ENCODE measurements around the gene MAB21L4. TPM values are rescaled to one million over a fixed set of nuclear protein-coding genes. Genes with fewer than 3 reads are reported as not detected.

MAB21L4 gene
- total RNA-seq, 1 donor from 2014 or later = 0.10 TPM

- DNase-seq (ENCODE audit: low read depth) = no peak
Observed at GRCh38 chr2:240894006-240894405, 1.9 kb downstream of the MAB21L4 start.

GRCh38 chr2:240893363-240893844 lies 2.6 kb downstream of the MAB21L4 start:
- DNase-seq (ENCODE audit: low read depth) = peak; percentile 75

GRCh38 chr2:240892925-240893324 lies 3.0 kb downstream of the MAB21L4 start:
- DNase-seq (ENCODE audit: low read depth) = no peak

DNA sequence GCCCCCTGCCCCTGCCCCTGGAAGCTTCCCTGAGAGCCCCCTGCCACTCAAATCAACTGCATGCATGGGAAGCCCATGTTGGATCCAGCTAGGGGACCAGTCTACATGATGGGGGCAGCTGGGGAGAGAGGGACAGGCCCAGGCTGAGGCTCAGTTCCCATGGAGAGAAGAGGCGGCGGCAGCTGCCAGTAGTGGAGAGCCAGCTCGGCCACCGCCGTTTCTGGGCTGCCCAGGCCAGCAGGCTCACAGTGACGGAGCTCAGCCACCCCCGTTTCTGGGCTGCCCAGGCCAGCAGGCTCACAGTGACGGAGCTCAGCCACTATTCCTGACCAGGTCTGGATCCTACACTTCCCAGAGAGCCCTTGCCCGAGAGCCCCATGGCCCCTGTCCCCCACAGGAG lies 3.6 kb downstream of the MAB21L4 start:
- DNase-seq (ENCODE audit: low read depth) = no peak

DNA sequence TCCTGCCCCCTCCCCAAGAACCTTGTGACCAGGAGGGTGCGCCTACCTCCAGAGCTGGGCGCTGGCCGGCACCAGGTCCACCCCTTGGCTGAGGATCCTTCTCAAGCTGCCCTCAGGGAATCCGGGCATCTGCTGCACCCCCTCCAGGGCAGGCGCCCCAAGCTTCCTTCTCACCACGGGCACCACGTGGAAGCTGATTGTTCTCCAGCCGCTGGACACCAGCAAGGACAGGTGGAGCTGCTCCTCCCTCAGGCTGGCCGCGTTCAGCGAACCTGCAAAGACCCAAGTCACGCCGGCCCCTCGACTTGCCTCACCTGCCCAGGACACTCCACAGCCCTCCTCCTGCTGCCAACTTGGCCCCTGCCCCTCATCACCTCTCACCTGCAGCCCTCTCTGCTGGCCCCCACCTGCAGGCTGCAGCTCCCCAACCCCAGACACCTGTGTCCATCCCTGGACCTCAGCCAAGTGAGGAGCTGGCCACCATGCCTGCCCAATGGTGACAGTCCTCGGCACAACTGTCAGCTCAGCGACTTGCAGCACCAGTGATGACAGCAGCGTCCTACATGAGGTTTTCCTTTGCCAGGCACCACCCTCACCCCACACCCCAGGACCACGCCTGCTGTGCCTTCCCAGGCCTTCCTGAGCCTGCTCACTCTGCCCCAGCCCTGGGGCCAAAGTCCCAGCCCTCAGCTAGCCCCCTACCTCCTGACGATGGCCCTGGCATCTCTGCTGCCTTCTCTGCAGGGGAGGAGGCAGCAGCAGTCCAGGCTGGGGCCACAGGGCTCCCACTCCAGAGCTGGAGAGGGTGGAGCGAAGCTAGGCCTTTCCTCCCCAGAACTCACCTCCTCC lies 4.2 kb downstream of the MAB21L4 start:
- DNase-seq (ENCODE audit: low read depth) = no peak

- no peak for DNase-seq (ENCODE audit: low read depth)
Observed at GRCh38 chr2:240890691-240891090, 5.3 kb downstream of the MAB21L4 start.

- no peak for DNase-seq (ENCODE audit: low read depth)
Observed at GRCh38 chr2:240889601-240890560, 6.1 kb downstream of the MAB21L4 start.

DNA sequence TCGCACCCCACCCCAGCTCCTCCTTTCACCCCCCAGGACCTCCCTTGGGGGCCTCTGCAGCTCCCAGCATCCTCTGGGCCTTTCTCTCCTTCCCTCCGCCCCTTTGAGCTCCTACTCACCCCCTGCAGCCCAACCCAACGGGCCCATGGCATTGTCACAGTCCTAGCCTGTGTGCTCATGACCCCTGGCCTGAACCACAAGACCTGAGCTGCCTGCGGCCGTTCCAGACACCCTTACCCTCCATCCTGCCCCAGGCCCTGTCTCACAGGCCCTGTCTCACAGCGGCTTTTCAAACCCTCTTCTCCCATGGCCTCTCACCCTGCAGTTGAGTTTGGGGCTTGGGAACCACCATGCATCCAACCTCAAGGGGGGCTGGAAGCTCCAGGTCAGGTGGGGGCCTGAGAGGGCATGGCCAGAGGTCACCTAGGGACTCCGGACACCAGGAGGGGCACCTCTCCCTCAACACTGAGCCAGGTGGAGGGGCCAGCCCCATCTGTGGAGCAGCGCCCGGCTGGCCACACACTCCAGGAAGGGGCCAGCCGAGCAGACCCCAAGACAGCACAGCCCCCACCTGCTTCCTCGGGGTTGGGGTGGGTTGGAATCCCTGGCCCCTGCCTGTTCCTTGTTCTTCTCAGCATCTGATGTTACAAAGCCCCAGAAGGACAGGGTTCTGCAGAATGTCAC lies 6.9 kb downstream of the MAB21L4 start:
- no peak for DNase-seq (ENCODE audit: low read depth)

GRCh38 chr2:240888130-240888889 lies 7.6 kb downstream of the MAB21L4 start:
- no peak for DNase-seq (ENCODE audit: low read depth)

- no peak for DNase-seq (ENCODE audit: low read depth)
Observed at GRCh38 chr2:240887631-240888030, 8.3 kb downstream of the MAB21L4 start.

GRCh38 chr2:240886678-240887609 lies 9.0 kb downstream of the MAB21L4 start:
- DNase-seq (ENCODE audit: low read depth) = no peak

GRCh38 chr2:240886023-240886565 lies 9.9 kb downstream of the MAB21L4 start:
- DNase-seq (ENCODE audit: low read depth) = no peak

DNA sequence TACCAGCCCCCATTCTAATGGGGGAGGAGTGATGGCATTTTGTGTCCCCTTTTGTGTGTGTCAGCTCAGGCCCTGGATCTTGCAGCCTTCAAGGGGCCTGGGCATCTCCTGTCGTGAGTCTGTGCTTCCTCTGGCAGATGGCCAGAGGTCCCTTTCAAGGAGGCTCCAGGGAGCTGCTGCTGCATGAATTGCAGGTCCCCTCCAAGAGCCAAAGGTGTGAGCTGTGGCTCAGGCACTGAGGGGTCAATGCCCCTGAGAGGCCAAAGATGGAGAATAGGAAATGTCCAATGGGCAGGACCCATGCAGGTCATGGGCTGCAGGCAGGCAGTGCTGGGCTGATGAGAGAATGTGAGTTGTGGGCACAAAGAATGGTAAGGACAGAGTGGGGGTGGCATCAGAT lies 10.4 kb downstream of the MAB21L4 start:
- no peak for DNase-seq (ENCODE audit: low read depth)

GRCh38 chr2:240884745-240885144 lies 11.2 kb downstream of the MAB21L4 start:
- no peak for DNase-seq (ENCODE audit: low read depth)

DNA sequence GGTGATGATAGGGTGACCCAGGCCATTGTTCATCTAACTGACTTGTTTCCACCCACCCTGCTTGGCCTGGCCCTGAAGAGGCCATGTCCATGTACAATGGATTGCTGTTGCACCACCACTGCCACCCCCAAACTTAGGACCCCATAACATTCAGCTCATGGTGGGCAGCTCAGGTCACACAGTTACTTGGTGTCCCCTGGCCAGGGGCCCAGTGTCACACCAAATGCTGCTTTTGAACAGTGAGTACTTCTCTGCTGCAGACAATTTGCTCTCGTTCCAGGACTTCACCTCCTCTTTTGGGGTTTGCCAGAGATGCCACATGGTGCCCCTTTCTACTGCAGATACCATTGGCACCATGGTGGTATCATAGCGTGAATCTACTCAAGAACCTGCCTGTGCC lies 11.7 kb downstream of the MAB21L4 start:
- DNase-seq (ENCODE audit: low read depth) = no peak

DNA sequence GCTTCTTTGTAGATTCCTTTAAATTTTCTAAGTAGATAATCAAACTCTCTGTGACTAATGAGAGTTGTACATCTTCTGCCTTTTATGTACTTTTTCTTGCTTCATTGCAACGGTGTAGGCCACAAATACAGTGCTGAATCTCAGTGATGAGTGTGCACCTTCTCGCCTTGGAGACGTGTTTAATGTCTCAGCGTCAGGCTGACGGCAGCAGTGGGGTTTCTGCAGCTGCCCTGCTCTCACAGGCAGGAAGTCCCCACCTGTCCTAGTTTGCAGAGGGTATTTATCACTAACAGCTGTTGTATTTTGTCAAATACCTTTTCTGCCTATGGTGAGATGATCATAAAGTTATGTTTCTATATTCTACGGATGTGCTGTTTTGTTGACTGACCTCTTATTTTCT lies 14.0 kb downstream of the MAB21L4 start:
- DNase-seq (ENCODE audit: low read depth) = no peak

GRCh38 chr2:240879105-240879504 lies 16.9 kb downstream of the MAB21L4 start:
- DNase-seq (ENCODE audit: low read depth) = no peak

DNA sequence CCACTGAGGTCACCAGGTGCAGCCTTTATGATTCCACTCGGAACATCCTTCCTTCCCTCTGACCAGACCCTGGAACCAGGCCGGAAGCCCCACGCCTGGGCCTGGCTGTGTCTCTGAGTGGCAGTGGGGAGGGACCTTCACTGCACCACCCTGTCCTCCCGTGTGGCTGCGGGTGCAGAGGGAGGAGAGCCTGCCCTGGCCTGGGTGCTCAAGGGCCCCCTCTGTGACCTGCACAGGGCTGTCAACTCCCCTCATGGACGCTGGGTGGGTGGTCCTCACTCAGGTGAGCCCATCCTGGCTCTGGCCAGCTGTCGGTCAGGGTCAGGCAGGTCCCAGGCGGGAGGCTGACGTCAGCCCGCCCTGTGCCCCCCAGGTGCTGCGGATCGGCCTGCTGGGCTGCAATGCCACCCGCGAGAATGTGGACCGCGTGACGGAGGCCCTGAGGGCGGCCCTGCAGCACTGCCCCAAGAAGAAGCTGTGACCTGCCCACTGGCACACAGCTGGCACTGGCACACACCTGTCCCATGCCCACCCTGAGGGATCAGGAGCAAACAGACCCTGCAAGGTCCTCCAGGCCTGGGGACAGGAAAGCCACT lies 17.5 kb downstream of the MAB21L4 start:
- no peak for DNase-seq (ENCODE audit: low read depth)
